ENCODE results near the gene CDC34. TPM values are rescaled to one million over a fixed set of nuclear protein-coding genes. Genes with fewer than 3 reads are reported as not detected.

CDC34 gene, protein sequence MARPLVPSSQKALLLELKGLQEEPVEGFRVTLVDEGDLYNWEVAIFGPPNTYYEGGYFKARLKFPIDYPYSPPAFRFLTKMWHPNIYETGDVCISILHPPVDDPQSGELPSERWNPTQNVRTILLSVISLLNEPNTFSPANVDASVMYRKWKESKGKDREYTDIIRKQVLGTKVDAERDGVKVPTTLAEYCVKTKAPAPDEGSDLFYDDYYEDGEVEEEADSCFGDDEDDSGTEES
- 10 to 100 TPM; 39.0 to 47.3 (median 45.8) TPM for total RNA-seq
- 10 to 100 TPM; 20.4 to 41.4 TPM for polyA plus RNA-seq
- 26.2 reads per million, percentile 56 among the genes with 10 or more reads in this experiment for total RNA-seq

DNA sequence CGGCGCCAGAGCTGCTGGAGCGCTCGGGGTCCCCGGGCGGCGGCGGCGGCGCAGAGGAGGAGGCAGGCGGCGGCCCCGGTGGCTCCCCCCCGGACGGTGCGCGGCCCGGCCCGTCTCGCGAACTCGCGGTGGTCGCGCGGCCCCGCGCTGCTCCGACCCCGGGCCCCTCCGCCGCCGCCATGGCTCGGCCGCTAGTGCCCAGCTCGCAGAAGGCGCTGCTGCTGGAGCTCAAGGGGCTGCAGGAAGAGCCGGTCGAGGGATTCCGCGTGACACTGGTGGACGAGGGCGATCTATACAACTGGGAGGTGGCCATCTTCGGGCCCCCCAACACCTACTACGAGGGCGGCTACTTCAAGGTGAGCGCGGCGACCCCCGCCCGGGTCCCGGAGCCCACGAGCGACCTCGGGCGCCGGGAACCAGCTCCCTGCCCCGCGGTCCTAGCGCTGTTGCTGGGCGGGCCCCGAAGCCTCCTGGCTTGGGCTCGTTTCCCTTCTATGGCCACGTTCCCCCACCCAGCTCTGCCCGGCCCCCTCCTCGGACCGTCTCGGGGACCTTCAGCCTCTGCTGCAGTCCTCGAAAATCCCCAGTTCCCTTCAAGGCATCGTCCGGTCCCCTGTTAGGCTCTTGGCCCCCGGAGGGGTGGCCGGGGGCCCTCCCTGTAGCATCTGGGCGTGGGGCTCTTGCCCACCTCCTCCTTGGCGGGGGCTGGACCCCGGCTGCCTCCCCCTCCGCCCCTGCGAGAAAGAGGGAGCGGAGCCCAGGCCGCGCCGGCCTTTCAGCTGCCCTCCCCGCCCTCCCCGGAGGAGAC is at the start of gene CDC34:
CDC34 (plus strand) TSS at position 8 of the 808 bp plus-strand sequence; CDS start at position 180, 172 bp downstream.
- DNase-seq (no peak), ATAC-seq (no peak)
- H3K4me3 ChIP-seq (ENCODE audit: low read length): peak within 1 kb of the TSS; percentile 72
- H3K27me3 Mint-ChIP-seq: peaks cover 0 to 1% (median 0%) of the 10 kb centered on the region in 5 donors
- ChIA-PET POLR2A (interaction anchor here (0.6 to 6.3 kb wide), 13 partner anchors 9 to 131 kb away, joined by 3 to 70 read pairs (median 5); partner anchors contain the start of genes POLRMT, RNF126 and TPGS1), CTCF (interaction anchor here (0.5 to 3.7 kb wide), 6 partner anchors 10 to 361 kb away, joined by 3 to 28 read pairs (median 8); partner anchors contain the start of genes MED16 and RNU6-9)
- intact Hi-C loops (cut with micrococcal nuclease): loop anchor here (1.0 kb wide), 10 partner anchors 11 to 148 kb away; partner anchors contain the start of genes BSG (in 2 of the 2), FGF22 (in 1 of the 2), POLRMT (in 1 of the 2) and RNF126 (in 1 of the 2)
- peaks cover 8 to 9% of the 10 kb centered on the region in 2 donors for H3K4me1 ChIP-seq (ENCODE audit: control insufficient read depth in 2 of 2, insufficient read depth in 2 of 2, low read length in 2 of 2)
- peak within 1 kb of the TSS; percentile 88 to 96 (median 92) for H3K4me3 Mint-ChIP-seq
- no peaks in the 10 kb centered on the region for H3K36me3 Mint-ChIP-seq
- H3K9me3 ChIP-seq (ENCODE audit: control insufficient read depth in 2 of 3, low read length in 3 of 3): no peaks in the 10 kb centered on the region
- peak within 1 kb of the TSS; percentile 62 to 95 (median 85) for H3K27ac Mint-ChIP-seq
- H3K27me3 ChIP-seq (ENCODE audit: control insufficient read depth in 2 of 2, insufficient read depth in 2 of 2, low read length in 2 of 2): no peaks in the 10 kb centered on the region
- no peaks in the 10 kb centered on the region for H3K9me3 Mint-ChIP-seq
- peak within 1 kb of the TSS; percentile 90 for H3K27ac ChIP-seq (ENCODE audit: low read depth, low read length)
- peaks cover 8 to 32% (median 16%) of the 10 kb centered on the region in 7 donors for H3K4me1 Mint-ChIP-seq
- peaks cover 0 to 27% (median 0%) of the 10 kb centered on the region in 3 experiments for H3K36me3 ChIP-seq (ENCODE audit: control insufficient read depth in 2 of 3, insufficient read depth in 3 of 3, low read length in 3 of 3)

DNA sequence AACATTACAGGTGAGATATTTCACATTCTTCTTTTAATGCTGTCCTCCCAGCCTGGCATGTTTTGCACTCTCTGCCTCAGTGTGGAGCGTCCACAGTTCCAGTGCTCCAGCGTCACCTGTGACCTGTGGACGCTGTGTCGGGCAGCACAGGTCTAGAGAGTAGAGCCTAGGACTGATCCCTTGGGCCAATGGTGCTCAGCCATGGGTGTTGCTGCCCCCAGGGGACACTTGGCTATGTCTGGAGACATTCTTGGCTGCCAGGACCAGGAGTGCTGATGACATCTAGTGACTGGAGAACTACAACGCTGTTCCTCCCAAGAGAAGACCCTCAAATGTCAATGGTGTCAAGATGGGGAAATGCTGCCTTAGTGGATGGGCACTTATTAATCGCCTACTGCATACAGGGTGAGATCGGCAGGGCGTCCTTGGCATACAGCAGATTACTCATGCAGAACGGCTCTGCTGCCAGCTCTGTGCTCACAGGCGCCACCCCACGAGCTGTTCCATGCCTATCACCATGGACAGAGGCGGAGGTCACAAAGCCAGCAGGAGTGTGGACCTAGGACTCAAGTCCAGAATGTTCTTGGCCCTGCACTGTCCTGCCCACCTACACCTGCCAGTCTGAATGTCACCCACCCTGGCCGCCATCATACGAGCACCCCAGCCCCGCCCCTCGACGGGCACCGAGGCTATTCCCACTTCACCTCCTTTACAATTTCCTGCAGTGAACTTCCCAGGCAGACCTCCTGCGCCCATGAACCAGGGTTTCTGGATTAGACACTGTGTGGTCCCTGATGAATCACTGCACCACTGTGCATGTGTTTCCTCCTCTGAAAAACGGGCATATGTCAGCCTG is 49.1 kb upstream of the CDC34 start:
- Mint-ChIP-seq H3K36me3 (peaks cover 0 to 14% (median 0%) of the 10 kb centered on the region in 5 donors), H3K4me3 (peak overlapping the region in 1 of 10 donors; percentile 21), H3K4me1 (peaks cover 6 to 16% (median 10%) of the 10 kb centered on the region in 7 donors), H3K27me3 (peaks cover 0 to 26% (median 11%) of the 10 kb centered on the region in 5 donors), H3K9me3 (peaks cover 0 to 21% (median 9%) of the 10 kb centered on the region in 11 donors), H3K27ac (peak overlapping the region in 1 of 9 donors; percentile 36)
- ATAC-seq: no peak
- H3K9me3 ChIP-seq (ENCODE audit: control insufficient read depth in 2 of 3, low read length in 3 of 3): peaks cover 0 to 13% (median 0%) of the 10 kb centered on the region in 3 experiments
- DNase-seq: no peak
- peaks cover 0 to 4% of the 10 kb centered on the region in 2 donors for H3K27me3 ChIP-seq (ENCODE audit: control insufficient read depth in 2 of 2, insufficient read depth in 2 of 2, low read length in 2 of 2)
- ChIA-PET CTCF (no interaction called here), POLR2A (no interaction called here)
- intact Hi-C loops (cut with micrococcal nuclease): no loop called here
- H3K4me1 ChIP-seq (ENCODE audit: control insufficient read depth in 2 of 2, insufficient read depth in 2 of 2, low read length in 2 of 2): no peaks in the 10 kb centered on the region
- no peak overlapping the region for H3K27ac ChIP-seq (ENCODE audit: low read depth, low read length)
- H3K4me3 ChIP-seq (ENCODE audit: low read length): no peak overlapping the region
- no peaks in the 10 kb centered on the region for H3K36me3 ChIP-seq (ENCODE audit: control insufficient read depth in 2 of 3, insufficient read depth in 3 of 3, low read length in 3 of 3)

DNA sequence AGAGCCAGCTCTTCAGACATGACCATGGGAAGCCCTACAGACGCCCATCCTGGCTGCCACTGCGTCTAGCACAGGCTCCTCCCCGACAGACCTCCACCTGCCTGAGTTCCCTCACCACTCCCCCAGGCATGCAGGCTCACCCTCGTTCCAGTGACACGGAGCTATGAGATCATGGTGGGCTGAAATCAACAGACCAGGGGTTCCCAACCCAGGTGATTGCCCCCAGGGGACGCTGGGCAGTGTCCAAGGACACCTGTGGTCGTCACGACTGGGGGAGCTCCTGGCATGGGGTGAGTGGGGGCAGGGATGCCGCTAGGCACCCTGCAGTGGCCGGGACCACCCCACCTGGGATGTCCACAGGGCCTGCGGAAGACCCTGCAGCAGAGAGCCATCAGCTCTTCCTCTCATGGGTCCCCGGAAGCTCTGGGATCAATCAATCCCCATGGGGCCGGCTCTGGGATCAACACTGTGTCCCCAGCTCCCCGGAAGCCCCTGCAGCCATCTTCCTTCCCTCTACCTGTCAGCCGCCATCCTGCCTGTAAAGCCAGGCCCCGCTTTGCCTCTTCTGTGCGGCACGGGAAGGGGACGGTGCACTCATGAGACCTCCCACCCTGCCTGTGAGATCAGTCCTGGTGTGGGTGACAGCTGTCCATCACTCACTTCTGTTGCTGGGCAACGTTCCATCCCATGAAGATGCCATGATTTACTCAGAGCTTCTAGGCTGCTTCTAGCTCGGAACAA is 48.1 kb upstream of the CDC34 start:
- ChIA-PET POLR2A (no interaction called here), CTCF (no interaction called here)
- intact Hi-C loops (cut with micrococcal nuclease): no loop called here
- Mint-ChIP-seq H3K4me1 (peaks cover 6 to 20% (median 14%) of the 10 kb centered on the region in 7 donors), H3K36me3 (peaks cover 0 to 14% (median 0%) of the 10 kb centered on the region in 5 donors), H3K9me3 (peaks cover 0 to 21% (median 9%) of the 10 kb centered on the region in 11 donors), H3K27me3 (peaks cover 0 to 26% (median 11%) of the 10 kb centered on the region in 5 donors), H3K27ac (no peak overlapping the region), H3K4me3 (no peak overlapping the region)
- ATAC-seq: no peak
- Histone ChIP-seq H3K9me3 (ENCODE audit: control insufficient read depth in 2 of 3, low read length in 3 of 3) (peaks cover 0 to 13% (median 0%) of the 10 kb centered on the region in 3 experiments), H3K4me1 (ENCODE audit: control insufficient read depth in 2 of 2, insufficient read depth in 2 of 2, low read length in 2 of 2) (no peaks in the 10 kb centered on the region), H3K4me3 (ENCODE audit: low read length) (no peak overlapping the region), H3K36me3 (ENCODE audit: control insufficient read depth in 2 of 3, insufficient read depth in 3 of 3, low read length in 3 of 3) (no peaks in the 10 kb centered on the region), H3K27me3 (ENCODE audit: control insufficient read depth in 2 of 2, insufficient read depth in 2 of 2, low read length in 2 of 2) (peaks cover 0 to 4% of the 10 kb centered on the region in 2 donors), H3K27ac (ENCODE audit: low read depth, low read length) (no peak overlapping the region)
- DNase-seq: no peak

DNA sequence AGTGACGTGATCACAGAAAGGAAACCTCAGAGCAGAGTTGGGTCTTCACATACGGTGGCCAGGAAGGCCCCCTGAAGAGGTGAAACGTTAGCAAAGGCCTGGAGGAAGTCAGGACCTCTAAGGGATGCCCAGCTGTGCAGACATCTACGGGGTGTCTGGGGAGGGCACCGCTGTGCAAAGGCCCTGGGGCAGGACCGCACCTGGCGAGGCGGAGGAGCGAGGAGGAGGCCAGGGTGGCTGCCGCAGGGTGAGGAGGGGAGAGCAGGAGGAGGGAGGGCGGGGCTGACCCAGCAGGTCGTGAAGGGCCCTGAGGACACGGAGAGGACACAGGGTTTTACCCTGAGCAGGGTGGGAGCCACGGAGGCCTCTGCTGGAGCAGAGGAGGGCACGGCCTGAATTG is 47.1 kb upstream of the CDC34 start:
- Histone ChIP-seq H3K27me3 (ENCODE audit: control insufficient read depth in 2 of 2, insufficient read depth in 2 of 2, low read length in 2 of 2) (peaks cover 0 to 4% of the 10 kb centered on the region in 2 donors), H3K4me3 (ENCODE audit: low read length) (no peak overlapping the region), H3K27ac (ENCODE audit: low read depth, low read length) (no peak overlapping the region), H3K9me3 (ENCODE audit: control insufficient read depth in 2 of 3, low read length in 3 of 3) (peaks cover 0 to 13% (median 0%) of the 10 kb centered on the region in 3 experiments), H3K4me1 (ENCODE audit: control insufficient read depth in 2 of 2, insufficient read depth in 2 of 2, low read length in 2 of 2) (peaks cover 0 to 2% of the 10 kb centered on the region in 2 donors), H3K36me3 (ENCODE audit: control insufficient read depth in 2 of 3, insufficient read depth in 3 of 3, low read length in 3 of 3) (no peaks in the 10 kb centered on the region)
- no peak for DNase-seq
- peaks cover 0 to 20% (median 9%) of the 10 kb centered on the region in 11 donors for H3K9me3 Mint-ChIP-seq
- POLR2A ChIA-PET: no interaction called here
- intact Hi-C loops (cut with micrococcal nuclease): no loop called here
- H3K27ac Mint-ChIP-seq: no peak overlapping the region
- CTCF ChIA-PET: no interaction called here
- peaks cover 6 to 21% (median 16%) of the 10 kb centered on the region in 7 donors for H3K4me1 Mint-ChIP-seq
- peaks cover 0 to 26% (median 11%) of the 10 kb centered on the region in 5 donors for H3K27me3 Mint-ChIP-seq
- no peak overlapping the region for H3K4me3 Mint-ChIP-seq
- ATAC-seq: no peak
- H3K36me3 Mint-ChIP-seq: peaks cover 0 to 14% (median 0%) of the 10 kb centered on the region in 5 donors

DNA sequence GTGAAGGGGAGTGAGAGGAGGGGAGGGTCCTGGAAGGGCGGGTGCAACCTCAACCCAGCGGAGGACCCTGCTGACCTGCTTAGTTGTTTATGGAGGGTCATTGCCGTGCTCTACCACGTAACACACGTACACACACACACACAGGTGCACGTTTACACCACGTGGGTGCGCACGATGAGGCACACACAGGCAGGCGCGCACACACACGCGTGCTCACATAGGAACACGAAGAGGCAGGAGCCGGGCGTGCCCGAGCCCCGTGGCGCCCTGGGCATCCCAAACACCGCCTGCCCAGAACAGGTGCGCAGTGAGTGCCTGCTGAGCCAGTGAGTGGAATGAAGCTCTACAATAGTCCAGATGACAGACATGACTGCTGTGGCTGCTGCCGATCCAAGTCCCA is 46.5 kb upstream of the CDC34 start:
- DNase-seq: no peak
- Histone ChIP-seq H3K27ac (ENCODE audit: low read depth, low read length) (no peak overlapping the region), H3K4me3 (ENCODE audit: low read length) (no peak overlapping the region), H3K9me3 (ENCODE audit: control insufficient read depth in 2 of 3, low read length in 3 of 3) (peaks cover 0 to 13% (median 0%) of the 10 kb centered on the region in 3 experiments), H3K4me1 (ENCODE audit: control insufficient read depth in 2 of 2, insufficient read depth in 2 of 2, low read length in 2 of 2) (peaks cover 0 to 5% of the 10 kb centered on the region in 2 donors), H3K36me3 (ENCODE audit: control insufficient read depth in 2 of 3, insufficient read depth in 3 of 3, low read length in 3 of 3) (no peaks in the 10 kb centered on the region), H3K27me3 (ENCODE audit: control insufficient read depth in 2 of 2, insufficient read depth in 2 of 2, low read length in 2 of 2) (peaks cover 0 to 4% of the 10 kb centered on the region in 2 donors)
- Mint-ChIP-seq H3K27ac (no peak overlapping the region), H3K27me3 (peaks cover 0 to 26% (median 11%) of the 10 kb centered on the region in 5 donors), H3K9me3 (peaks cover 0 to 19% (median 6%) of the 10 kb centered on the region in 11 donors), H3K36me3 (peaks cover 0 to 11% (median 0%) of the 10 kb centered on the region in 5 donors), H3K4me1 (peaks cover under 1 to 18% (median 15%) of the 10 kb centered on the region in 7 donors), H3K4me3 (peak overlapping the region in 1 of 10 donors; percentile 12)
- no peak for ATAC-seq
- CTCF ChIA-PET: no interaction called here
- POLR2A ChIA-PET: interaction anchor here (0.7 kb wide), 1 partner anchor 26 kb away, joined by 3 read pairs; no protein-coding TSS in a partner anchor
- intact Hi-C loops (cut with micrococcal nuclease): no loop called here
